H7 (cell line): ENCODE data around the gene HDAC2. TPM values are rescaled to one million over a fixed set of nuclear protein-coding genes. Genes with fewer than 3 reads are reported as not detected.
"Not testable (repeated sequence)": the region's sequence is repeated elsewhere in the genome, so short reads cannot be mapped to it uniquely, and the experiment has no call there.

Experiments used
- DNase-seq: peaks from one replicate; pipeline ENCODE4 v3.0.0; 2012
- H3K27me3 ChIP-seq: 2 replicates; pipeline ENCODE4 v1.6.0; 2011; ENCODE audit warnings: mild to moderate bottlenecking, low read length; ENCODE audit not compliant: control insufficient read depth, insufficient read depth
- H3K36me3 ChIP-seq: replicated peaks from 2 replicates; pipeline ENCODE4 v1.5.1; 2011; ENCODE audit warnings: low read length; ENCODE audit not compliant: control insufficient read depth, insufficient read depth
- H3K4me3 ChIP-seq: 2 replicates; pipeline ENCODE4 v1.5.1; 2011; ENCODE audit warnings: low read depth, mild to moderate bottlenecking, control low read depth, low read length, moderate library complexity; ENCODE audit not compliant: insufficient read depth
- total RNA-seq: library from RNA; depleted of rRNA; stranded (reverse); fragments of >200 nt; shearing (Covaris generic); gene quantifications from 2 replicates; pipeline ENCODE4 v1.2.3, GENCODE V29; 2014; rRNA removed

The HDAC2 gene
- total RNA-seq: 181 and 223 TPM in 2 replicates

DNA sequence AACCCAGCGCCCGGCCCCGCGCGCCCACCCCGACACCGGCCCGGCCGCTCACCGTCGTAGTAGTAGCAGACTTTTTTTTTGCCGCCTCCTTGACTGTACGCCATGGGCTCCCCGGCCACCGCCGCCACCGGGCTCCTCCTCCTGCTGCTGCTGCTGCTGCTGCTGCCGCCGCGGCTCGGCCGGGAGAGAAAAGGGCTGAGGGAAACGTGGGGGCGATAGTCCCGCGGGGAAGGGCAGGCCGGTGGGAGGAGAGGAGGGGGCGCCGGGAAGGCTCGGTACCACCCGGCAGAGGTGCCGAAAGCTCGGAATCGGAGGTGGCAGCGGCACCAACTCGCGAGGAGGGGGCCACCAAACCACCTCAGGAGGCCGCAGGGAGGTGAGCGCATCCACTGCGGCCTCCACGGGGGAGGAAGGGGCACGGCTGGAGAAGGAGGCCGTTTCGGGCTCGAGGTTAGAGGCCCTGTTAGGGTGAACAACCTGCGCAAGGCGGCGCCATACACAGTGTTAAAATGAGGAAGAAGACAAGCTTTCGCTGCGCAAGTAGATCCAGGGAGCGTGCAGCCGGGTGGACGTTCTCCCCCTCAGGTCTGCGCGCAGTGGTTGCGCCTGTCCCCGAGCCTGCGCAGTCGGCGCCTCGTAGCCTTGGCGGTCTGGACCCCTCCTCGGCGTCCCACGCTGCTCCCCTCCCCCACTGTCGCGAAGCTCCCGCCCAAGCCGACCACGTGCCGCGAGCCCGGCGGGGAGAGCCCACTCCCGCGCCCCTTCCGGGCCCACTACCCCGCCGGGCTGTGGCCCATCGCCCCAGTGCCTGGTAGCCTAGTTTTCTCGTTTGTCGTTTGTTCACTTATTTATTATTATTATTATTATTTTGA lies at the start of gene HDAC2:
TSS of gene HDAC2 (minus strand) at position 344 of the 872 bp plus-strand sequence. CDS start at position 104, 240 bp downstream.
- Histone ChIP-seq H3K36me3 (no peaks in the 10 kb centered on the region), H3K4me3 (peak within 1 kb of the TSS; percentile 95), H3K27me3 (no peaks in the 10 kb centered on the region)
- DNase-seq: peak; percentile 93

DNA sequence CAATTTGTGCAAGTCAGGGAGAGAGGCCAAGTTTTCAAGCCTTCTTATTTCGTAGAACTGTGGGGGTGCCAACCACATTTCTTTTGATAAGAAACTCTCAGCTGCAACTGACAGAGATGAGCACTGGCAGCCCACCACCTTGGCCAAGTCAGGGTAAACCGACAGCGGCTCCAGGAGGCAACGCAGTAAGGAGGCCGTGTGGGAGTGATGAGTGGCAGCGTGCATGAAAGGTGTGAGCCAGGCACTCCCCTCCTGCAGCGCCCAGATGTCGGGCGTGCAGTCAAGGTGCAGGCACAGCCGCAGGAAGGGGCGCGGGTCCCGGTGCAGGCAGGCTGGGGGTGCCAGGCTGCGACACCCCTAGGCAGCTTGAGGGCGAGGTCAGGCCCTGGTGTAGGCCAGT lies 49.2 kb upstream of the HDAC2 start:
- DNase-seq: peak; percentile 14
- Histone ChIP-seq H3K36me3 (no peaks in the 10 kb centered on the region), H3K27me3 (no peaks in the 10 kb centered on the region), H3K4me3 (no peak overlapping the region)

DNA sequence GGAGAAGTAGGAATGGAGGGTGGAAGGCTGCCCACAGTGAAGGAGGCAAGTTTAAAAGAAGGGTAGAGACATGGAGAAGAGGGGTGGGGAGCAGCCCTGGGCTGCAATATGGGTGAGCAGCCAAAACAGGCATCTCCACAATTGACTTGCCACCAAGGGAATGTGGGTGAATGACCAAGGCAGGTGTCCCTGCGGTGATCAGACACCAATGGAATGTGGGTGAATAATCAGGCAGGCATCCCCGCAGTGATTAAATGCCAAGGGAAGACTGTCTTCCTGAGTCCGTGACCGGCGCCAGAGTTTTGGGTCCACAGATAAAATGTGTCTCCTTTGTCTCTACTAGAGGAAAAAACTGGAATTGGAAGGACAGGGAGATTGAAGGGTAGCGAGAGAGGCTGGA lies 46.2 kb upstream of the HDAC2 start:
- DNase-seq, H3K4me3 ChIP-seq, H3K36me3 ChIP-seq, H3K27me3 ChIP-seq: not testable (repeated sequence)

DNA sequence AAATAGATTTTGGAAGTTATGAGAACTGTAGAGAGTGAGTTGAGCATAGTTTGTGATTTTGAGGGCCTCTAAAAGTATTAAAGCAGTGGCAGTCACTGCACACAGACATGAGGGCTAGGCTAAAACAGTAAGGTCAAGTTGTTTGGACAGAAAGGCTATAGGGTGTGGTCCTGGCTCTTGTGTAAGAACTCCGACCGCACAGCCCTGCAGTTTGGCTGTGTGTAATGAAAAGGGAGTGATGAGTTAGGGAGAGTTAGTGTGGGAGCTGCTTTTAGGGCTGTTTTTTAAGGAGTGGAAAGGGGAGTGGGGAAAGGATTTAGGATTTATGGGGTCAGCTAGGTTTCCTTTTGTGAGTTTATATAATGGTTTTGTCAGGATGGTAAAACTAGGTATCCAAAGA lies 43.2 kb upstream of the HDAC2 start:
- H3K27me3 ChIP-seq, H3K36me3 ChIP-seq, DNase-seq, H3K4me3 ChIP-seq: not testable (repeated sequence)

DNA sequence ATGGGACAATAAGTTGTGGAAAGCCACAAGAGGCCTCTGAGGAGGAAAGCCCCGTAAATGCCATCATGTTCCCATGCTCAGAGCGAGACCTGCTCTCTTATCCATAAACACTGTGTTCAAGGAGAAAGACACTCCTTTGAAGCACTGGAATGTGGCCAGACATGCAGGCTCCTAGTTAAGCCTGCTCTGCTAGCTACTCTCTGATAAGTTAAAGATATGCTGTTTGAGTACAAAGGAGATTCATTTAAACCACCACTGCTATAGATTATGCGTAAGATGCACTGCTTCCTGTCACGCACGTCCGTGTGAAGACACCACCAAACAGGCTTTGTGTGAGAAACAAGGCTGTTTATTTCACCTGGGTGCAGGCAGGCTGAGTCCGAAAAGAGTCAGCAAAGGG lies 40.5 kb upstream of the HDAC2 start:
- not testable (repeated sequence) for H3K27me3 ChIP-seq, DNase-seq, H3K36me3 ChIP-seq, H3K4me3 ChIP-seq

DNA sequence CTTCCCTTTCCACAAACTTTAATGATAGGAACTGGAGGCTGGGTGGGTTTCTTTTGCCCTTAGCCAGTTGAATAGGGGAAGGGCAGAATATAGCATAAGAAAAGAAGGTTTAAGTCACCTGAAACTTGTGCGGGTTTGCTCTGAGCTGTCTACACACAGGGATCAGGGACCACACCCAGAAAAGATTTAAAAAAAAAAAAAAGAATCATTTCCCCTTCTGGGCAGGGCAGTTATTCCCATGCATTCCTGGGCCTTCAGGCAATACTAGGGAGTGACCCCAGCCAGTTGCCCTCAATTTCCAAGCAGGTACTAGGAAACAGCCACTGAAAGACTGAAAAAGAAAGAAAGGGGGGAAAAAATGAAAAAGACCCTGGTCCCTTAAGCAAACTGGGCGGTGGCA lies 39.6 kb upstream of the HDAC2 start:
- no peak for DNase-seq
- no peaks in the 10 kb centered on the region for H3K27me3 ChIP-seq
- H3K36me3 ChIP-seq: no peaks in the 10 kb centered on the region
- H3K4me3 ChIP-seq: no peak overlapping the region

DNA sequence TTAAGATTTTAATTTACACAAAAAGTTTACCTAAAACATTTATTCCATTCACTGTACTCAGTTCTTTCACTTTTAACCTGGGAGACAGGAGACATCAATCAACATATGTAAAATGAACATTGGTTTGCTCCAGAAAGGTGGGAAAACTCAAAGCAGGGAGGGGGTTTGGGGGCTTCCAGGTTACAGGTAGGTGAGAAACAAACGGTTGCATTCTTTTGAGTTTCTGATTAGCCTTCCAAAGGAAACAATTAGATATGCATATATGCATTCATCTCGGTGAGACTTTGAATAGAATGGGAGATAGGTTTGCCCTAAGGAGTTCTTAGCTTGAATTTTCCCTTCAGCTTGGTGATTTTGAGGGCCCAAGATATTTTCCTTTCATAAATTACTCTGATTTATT lies 38.2 kb upstream of the HDAC2 start:
- Histone ChIP-seq H3K36me3 (no peaks in the 10 kb centered on the region), H3K27me3 (no peaks in the 10 kb centered on the region), H3K4me3 (no peak overlapping the region)
- no peak for DNase-seq

DNA sequence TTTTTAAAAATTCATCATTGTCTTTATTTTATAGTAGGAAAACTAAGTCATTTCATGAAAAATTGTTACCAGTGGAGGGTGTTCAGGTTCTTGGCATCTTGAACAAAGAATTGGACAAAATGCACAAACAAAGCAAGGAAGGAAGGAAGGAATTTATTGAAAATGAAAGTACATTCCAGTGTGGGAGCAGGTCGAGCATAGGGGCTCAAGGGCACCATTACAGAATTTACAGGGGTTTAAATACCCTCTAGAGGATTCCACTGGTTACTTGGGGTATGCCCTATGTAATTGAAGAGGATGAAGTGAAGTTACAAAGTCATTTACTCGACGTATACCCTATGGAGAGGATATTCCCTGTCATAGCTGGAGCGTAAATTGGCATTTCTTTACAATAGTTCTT lies 37.4 kb upstream of the HDAC2 start:
- H3K27me3 ChIP-seq: no peaks in the 10 kb centered on the region
- no peak overlapping the region for H3K4me3 ChIP-seq
- no peak for DNase-seq
- H3K36me3 ChIP-seq: no peaks in the 10 kb centered on the region

DNA sequence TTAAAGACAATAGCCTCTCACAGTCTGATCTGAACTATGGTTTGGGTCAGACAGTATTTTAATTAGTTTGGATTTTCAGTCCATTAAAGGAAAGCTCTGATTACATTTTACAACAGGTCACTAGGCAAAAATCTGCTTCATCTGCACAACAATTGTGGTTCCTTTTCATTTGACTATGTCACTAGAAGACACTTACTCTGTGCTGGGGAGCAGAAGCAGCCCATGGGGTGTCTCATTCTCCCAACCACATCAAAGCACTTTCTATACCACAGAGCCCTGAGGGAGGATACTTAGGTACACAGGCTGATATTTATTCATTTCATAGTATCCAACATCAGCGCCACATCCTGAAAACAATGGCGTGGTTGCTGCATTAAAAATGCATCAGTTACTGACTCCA lies 36.6 kb upstream of the HDAC2 start:
- Histone ChIP-seq H3K4me3 (no peak overlapping the region), H3K36me3 (no peaks in the 10 kb centered on the region), H3K27me3 (no peaks in the 10 kb centered on the region)
- no peak for DNase-seq

DNA sequence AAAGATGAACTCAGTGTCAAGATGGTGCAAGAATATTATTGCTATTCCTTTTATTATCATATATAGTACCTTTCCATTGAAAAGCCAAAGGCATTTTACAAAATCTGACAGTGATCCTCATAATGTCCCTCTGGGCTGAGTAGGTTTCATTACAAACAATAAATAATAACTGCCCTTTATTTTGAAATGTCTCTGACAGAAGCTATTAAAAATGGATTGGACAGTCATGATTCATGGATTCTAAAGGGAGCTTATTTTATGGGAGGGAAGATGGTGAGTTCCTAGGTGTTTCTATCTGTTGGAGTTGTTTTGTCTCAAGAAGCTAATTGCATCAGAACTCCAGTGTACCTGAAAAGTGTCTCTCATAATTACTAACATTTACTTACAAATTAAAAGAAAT lies 30.4 kb upstream of the HDAC2 start:
- DNase-seq: no peak
- H3K36me3 ChIP-seq: no peaks in the 10 kb centered on the region
- no peaks in the 10 kb centered on the region for H3K27me3 ChIP-seq
- no peak overlapping the region for H3K4me3 ChIP-seq

DNA sequence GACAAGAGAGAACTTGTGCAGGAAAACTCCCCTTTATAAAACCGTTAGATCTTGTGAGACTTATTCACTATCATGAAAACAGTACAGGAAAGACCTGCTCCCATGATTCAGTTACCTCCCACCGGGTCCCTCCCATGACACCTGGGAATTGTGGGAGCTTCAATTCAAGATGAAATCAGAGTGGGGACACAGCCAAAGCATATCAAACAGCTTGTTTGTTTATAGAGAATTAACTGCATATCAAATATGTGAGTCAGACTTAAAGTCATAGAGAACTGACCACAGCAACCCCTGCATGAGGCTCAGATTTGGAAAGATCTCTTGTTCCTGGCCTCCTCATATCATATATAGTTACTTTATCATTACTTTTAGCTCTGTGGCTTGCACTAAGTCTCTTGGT lies 29.1 kb upstream of the HDAC2 start:
- DNase-seq: no peak
- Histone ChIP-seq H3K4me3 (no peak overlapping the region), H3K36me3 (no peaks in the 10 kb centered on the region), H3K27me3 (no peaks in the 10 kb centered on the region)

DNA sequence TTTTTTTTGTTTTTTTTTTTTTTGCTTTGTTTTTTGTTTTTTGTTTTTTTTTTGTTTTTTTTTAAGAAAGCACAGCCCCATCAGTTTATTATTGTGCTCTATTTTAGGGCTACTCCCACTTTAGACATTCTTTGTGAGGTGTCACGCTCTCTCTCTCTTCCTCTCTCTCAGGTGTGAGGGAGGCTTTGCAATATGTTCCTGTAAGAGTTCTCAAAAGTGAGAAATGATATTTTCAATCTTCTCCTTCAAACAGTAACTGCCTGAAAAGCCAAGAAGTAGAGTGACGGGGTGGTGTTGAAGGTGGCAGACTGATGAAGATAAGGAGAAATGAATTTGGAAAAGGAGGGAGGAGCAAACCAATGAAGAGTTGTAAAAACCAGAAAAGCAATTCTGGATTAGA lies 28.3 kb upstream of the HDAC2 start:
- Histone ChIP-seq H3K36me3 (no peaks in the 10 kb centered on the region), H3K27me3 (no peaks in the 10 kb centered on the region), H3K4me3 (no peak overlapping the region)
- DNase-seq: no peak

DNA sequence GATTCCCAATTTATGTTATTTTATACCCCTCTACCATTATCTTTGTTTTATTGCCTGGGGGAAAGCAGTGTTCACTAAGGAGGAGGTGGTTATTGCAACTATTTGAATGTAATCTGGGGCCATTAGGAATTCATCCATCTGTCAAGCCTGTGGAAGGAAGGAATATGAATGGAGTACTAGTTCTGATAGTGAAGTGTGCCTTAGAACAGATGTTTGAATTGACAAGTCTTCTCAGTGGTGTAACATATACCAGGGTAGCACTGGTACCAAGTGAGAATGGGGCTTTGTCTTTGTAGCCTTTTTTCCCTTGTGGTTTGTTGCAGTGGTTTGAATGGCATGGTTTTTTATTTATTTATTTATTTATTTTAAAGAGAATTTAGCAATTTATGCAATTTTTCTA lies 27.9 kb upstream of the HDAC2 start:
- Histone ChIP-seq H3K36me3 (no peaks in the 10 kb centered on the region), H3K27me3 (no peaks in the 10 kb centered on the region), H3K4me3 (no peak overlapping the region)
- DNase-seq: no peak

DNA sequence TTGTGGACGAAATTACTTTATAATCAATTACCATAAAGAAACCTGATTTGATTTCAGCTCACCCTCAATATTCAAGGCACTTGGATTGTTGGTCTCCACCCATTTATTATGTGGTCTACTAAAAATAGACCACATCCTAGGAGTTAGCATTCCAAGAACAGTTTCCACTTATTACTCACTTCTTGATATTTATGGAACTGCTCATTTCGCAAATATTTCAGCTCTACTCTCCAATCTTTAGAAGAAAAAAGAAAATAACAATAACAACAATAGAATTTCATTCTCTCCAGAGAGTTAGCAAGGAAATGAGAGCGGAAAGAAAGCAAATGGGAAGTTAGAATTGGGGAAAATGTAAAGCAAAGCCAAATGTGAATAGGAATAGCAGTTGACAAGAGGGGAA lies 26.2 kb upstream of the HDAC2 start:
- H3K27me3 ChIP-seq: no peaks in the 10 kb centered on the region

DNA sequence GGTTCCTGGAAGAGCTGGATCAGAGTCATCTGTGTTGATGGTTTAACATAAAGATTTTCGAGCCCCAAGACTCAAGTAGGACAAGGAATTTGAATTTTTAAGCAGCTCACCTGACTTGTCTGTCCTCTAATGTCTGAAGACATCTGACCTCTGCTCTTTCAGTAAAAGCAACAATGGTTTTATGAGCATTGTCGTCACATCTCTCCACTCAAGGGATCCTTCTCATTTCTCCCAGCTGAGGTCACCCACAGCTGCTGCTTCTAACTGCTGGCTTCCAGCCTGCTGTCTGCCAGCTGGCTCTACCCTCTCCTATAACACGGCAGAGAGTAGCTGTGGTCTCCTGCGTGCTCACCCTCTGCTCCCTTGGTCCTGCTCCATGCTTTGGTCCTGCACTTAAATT lies 24.7 kb upstream of the HDAC2 start:
- no peaks in the 10 kb centered on the region for H3K27me3 ChIP-seq
- DNase-seq: no peak
- no peak overlapping the region for H3K4me3 ChIP-seq
- no peaks in the 10 kb centered on the region for H3K36me3 ChIP-seq

More for the DNA sequence above, 26.2 kb upstream of the HDAC2 start:
- DNase-seq: no peak
- H3K36me3 ChIP-seq: no peaks in the 10 kb centered on the region
- no peak overlapping the region for H3K4me3 ChIP-seq
